NCI-H1092 (cell line): ENCODE measurements around the gene COL24A1.

Experiments
- DNase-seq: peaks from one replicate; lab custom pipeline; 2025; lab: John Stamatoyannopoulos, UW

COL24A1 gene

GRCh38 chr1:86156566-86157455, at the start of gene COL24A1:
TSS of gene COL24A1 (minus strand) at chr1:86156772. CDS start at chr1:86156396, 376 bp downstream.
- no peak for DNase-seq

DNA sequence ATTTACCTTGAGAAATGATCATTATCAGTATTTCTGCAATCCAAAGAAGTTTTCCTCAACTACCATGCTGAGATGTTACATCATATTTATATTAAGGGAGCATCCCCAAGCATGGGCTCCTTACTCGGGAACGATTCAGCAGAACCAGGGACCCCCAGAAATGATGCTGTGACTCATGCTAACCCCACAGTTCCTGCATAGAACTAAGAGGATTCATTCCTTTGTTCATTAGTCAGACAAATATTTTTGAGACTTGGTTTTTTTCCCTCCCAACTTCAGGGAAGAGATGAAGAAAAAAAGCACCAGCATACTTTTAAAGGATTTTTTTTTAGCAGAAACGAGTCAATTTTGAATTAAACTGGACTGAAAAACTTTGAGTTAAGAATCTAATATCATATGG, 49.2 kb upstream of the COL24A1 start:
- DNase-seq: no peak

- no peak for DNase-seq
Observed at GRCh38 chr1:86202552-86203340, 46.2 kb upstream of the COL24A1 start.

- no peak for DNase-seq
Observed at GRCh38 chr1:86201311-86201710, 44.7 kb upstream of the COL24A1 start.

DNA sequence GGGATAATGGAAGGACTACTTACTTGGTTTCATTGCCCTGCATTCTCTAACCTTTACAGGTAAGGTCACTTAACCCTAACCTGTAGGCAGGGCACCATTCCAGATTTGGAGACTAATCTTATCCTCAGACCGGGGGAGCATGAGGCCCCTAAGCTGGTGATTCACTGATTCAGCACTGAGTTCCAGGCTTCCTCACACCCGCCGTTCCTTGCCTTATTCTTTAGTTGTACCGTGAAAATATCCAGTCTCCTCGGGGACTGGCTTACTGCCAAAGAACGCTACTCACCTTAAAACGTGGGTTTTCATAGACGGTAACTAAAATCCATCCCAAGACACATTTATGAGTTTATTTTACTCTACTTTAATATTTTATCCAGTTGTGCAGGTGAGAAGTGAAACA, 44.3 kb upstream of the COL24A1 start:
- DNase-seq: no peak

- DNase-seq: no peak
Observed at GRCh38 chr1:86197206-86197855, 40.8 kb upstream of the COL24A1 start.

- DNase-seq: no peak
Observed at GRCh38 chr1:86195281-86195680, 38.7 kb upstream of the COL24A1 start.

DNA sequence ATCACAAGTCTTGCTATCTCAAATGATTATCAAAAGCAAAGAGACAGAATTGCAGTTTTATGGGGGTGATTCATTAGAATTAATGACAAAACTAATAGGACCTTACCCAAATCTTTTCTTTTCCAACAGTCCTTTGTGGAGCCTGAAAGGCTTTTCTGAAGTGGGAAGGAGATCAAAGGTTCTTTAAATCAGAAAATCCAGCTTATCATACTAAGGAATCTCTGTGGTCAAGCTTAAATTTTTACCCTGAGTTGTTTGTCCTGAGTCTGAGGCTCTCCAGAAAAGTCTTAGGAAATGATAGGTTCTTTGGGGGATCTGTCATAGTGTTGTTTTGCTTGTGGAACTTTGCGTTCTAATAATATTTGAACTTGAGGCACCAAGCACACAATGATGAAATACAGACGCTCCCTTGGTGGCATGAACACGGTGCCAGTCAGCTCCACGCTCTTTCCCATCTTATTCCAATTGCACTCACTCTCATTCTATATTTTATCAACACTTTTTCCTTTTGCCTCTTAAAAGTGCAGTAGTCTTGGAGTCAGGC, 38.0 kb upstream of the COL24A1 start:
- DNase-seq: no peak

GRCh38 chr1:86192417-86192816, 35.8 kb upstream of the COL24A1 start:
- DNase-seq: no peak

GRCh38 chr1:86191958-86192357, 35.4 kb upstream of the COL24A1 start:
- no peak for DNase-seq

GRCh38 chr1:86190873-86191272, 34.3 kb upstream of the COL24A1 start:
- no peak for DNase-seq

DNA sequence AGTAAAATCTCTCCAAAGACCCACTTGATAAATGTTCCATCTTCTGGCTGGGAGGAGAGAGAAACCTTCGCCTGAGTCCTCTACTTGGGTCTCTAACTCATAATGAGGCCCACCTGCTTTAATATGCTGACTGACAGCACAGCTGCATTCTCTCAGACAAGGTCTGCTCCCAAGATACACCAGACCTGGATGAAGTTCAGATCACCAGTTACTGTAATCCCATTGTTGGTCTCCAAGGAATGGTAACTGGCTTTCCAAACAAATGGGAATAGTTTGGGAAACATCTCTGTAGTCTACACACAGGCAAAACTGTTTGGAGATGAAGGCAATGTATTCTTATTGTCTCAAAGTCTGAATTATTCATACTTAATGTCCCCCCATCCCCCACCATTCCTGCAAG, 27.9 kb upstream of the COL24A1 start:
- no peak for DNase-seq

DNA sequence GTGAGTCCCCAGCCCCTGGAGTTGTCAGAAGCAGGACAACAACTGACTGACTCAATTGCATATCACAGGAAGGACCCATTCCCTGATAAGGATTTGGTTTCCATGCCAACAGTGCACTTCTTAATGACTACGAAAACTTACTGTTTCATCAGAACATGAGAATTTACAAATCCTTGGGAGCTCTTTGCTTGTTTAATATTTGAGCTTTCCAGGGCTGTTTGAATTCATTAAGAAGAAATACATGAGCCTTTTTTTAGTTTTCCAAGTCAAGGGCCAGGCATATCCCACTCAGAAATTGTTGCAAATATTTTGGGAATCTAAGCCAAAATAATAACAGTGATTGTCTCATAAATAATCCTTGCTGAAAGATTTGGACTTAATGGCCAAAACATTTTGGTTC, 27.2 kb upstream of the COL24A1 start:
- no peak for DNase-seq

GRCh38 chr1:86176226-86176625, 19.7 kb upstream of the COL24A1 start:
- DNase-seq: no peak

DNA sequence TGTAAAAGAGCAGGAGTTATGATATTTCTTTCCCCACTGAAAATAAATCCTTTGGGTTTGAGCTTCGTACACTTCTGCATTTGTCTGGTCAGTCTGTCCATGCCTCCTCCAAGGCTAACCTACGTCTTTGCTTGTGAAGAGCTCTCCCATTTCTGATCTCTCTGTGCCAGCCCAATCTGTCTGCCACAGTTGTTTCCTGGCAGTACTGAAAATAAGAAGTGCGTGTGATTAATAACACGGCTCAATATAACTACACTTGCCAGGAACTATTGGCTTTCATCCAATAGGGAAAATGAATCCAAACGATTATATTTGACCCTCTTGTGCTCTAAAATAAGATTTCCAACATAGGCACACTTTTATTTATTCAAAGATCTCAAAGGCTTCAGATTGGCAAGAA, 19.2 kb upstream of the COL24A1 start:
- no peak for DNase-seq

- DNase-seq: no peak
Observed at GRCh38 chr1:86169625-86170024, 13.1 kb upstream of the COL24A1 start.

GRCh38 chr1:86159800-86160199, 3.2 kb upstream of the COL24A1 start:
- DNase-seq: no peak

- no peak for DNase-seq
Observed at GRCh38 chr1:86155807-86156565, 586 bp downstream of the COL24A1 start.

DNA sequence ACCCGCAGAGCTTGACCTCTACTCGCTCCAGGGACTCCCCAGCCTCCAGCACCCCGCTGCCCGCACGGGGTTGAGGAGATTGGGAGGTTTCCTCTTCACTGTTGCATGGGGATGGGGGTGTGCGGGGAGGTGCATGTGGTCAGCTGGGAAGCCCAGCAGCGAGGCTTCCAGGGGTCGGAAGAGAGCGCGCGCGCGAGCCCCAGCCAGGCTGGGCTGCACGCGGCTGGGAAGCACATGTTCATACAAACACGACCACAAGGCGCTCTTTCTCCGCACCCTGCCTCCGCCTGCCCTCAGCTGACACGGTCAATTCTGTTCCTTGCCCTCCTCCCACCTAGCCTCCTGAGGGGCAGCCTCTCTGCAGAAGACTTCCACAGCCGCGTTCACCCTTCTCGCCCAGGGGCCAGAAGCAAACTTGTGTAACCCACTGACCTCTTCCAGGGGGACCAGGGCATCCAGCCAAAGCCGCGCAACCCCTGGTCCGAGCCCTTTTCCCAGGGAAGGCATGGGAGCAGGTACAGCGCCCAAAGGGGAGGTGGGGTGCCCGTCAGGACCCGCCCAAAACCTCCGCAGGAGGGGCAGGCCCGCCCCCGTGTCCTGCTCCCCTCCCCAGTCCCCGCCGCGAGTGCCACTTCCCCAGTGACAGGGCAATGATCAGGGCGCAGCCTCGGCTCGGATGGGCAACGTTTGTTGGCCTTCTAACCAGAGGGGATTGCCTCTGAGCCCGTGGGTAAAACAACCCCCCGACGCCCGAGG, 1.3 kb downstream of the COL24A1 start:
- DNase-seq: no peak

DNA sequence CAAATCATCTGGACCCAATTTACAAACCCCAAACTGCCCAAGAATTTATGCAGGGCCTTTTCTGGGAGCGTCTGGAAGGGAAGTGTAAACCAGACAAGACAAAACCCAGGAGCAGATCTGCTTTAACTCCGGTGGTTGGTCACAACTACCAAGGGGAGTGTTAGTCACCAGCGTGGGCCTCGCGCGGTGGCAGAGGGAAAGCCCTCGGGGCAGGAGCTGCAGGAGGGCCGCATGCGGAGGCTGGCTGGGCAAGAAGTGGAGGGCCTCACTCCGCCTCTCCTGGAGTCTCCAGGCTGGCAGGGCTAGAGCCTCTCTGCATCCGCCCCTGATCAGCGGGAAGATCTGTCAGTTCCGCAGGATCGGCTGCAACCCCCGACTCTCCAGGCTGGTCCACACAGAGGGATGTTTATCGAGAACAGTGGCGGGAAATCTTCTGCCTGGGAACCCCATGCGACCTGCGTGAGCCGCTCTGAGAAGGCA, 2.0 kb downstream of the COL24A1 start:
- no peak for DNase-seq

DNA sequence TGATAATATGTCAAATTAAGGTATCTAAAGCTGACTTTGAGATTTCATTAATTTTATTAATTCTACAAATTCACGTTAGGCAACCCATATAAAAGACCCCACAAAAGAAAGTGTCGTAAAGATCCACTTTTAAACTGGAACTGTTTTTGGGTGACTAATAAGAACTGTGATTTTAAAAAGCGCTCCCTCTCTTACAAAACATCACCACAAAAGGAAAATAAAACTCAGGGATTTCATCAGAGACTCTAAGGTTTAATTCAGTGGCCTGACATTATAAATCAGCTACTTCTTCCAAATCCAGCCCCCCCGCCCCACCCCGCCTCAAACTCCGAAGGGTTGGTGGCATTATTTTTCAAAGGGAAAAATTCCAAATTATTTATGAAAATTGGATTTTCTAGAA, 2.7 kb downstream of the COL24A1 start:
- DNase-seq: no peak
